Activated T-cell treated with anti-CD3 and anti-CD28 coated beads for 4 hours (primary cell): Measurements from ENCODE around the gene AQP7.
"Not testable (repeated sequence)": the region's sequence is repeated elsewhere in the genome, so short reads cannot be mapped to it uniquely, and the experiment has no call there.

Source experiments
- DNase-seq: peaks from one replicate; pipeline ENCODE4 v3.0.0-alpha.2; 2020

Gene AQP7

GRCh38 chr9:33393581-33393980 is 8.8 kb downstream of the AQP7 start:
- no peak for DNase-seq

- DNase-seq = not testable (repeated sequence)
These were observed 9.8 kb downstream of the AQP7 start for GRCh38 chr9:33392591-33393021.

GRCh38 chr9:33391111-33391771 is 11.1 kb downstream of the AQP7 start:
- DNase-seq = not testable (repeated sequence)

GRCh38 chr9:33388110-33388994 is 14.0 kb downstream of the AQP7 start:
- DNase-seq = no peak

- DNase-seq = not testable (repeated sequence)
These were observed 15.4 kb downstream of the AQP7 start for GRCh38 chr9:33386998-33387397.

- not testable (repeated sequence) for DNase-seq
These were observed 15.7 kb downstream of the AQP7 start for GRCh38 chr9:33386641-33386996.

- not testable (repeated sequence) for DNase-seq
These were observed 16.3 kb downstream of the AQP7 start for GRCh38 chr9:33385979-33386640.

GRCh38 chr9:33385536-33385935 is 16.8 kb downstream of the AQP7 start:
- DNase-seq = not testable (repeated sequence)

GRCh38 chr9:33383396-33383795 is 19.0 kb downstream of the AQP7 start:
- not testable (repeated sequence) for DNase-seq

- not testable (repeated sequence) for DNase-seq
These were observed 20.0 kb downstream of the AQP7 start for GRCh38 chr9:33382397-33382796.

- no peak for DNase-seq
These were observed 21.1 kb downstream of the AQP7 start for GRCh38 chr9:33381231-33381791.

- no peak for DNase-seq
These were observed 21.8 kb downstream of the AQP7 start for GRCh38 chr9:33380390-33381094.

GRCh38 chr9:33379666-33380389 is 22.5 kb downstream of the AQP7 start:
- no peak for DNase-seq

- no peak for DNase-seq
These were observed 24.1 kb downstream of the AQP7 start for GRCh38 chr9:33378121-33378795.

GRCh38 chr9:33377089-33377715 is 25.2 kb downstream of the AQP7 start:
- no peak for DNase-seq

- DNase-seq = no peak
These were observed 26.5 kb downstream of the AQP7 start for GRCh38 chr9:33375841-33376321.

GRCh38 chr9:33375238-33375840 is 27.0 kb downstream of the AQP7 start:
- DNase-seq = no peak

GRCh38 chr9:33374634-33375237 is 27.6 kb downstream of the AQP7 start:
- DNase-seq = peak; percentile 57

- DNase-seq = no peak
These were observed 28.2 kb downstream of the AQP7 start for GRCh38 chr9:33374190-33374589.

- no peak for DNase-seq
These were observed 29.5 kb downstream of the AQP7 start for GRCh38 chr9:33372900-33373299.
